COLO829 (cell line): Measurements from ENCODE around the gene TACSTD2.
"Not testable (repeated sequence)": the region's sequence is repeated elsewhere in the genome, so short reads cannot be mapped to it uniquely, and the experiment has no call there.

Experiments
- DNase-seq: peaks from one replicate; pipeline ENCODE4 v3.0.0; 2012; ENCODE audit warnings: low spot score

The TACSTD2 gene

GRCh38 chr1:58587667-58588066, 10.6 kb upstream of the TACSTD2 start:
- DNase-seq = no peak

- no peak for DNase-seq
Observed at GRCh38 chr1:58586271-58586670, 9.2 kb upstream of the TACSTD2 start.

- DNase-seq = no peak
Observed at GRCh38 chr1:58585581-58586151, 8.6 kb upstream of the TACSTD2 start.

GRCh38 chr1:58585166-58585565, 8.1 kb upstream of the TACSTD2 start:
- no peak for DNase-seq

GRCh38 chr1:58584082-58584895, 7.2 kb upstream of the TACSTD2 start:
- peak; percentile 47 for DNase-seq

- DNase-seq = no peak
Observed at GRCh38 chr1:58583496-58583895, 6.4 kb upstream of the TACSTD2 start.

- not testable (repeated sequence) for DNase-seq
Observed at GRCh38 chr1:58582143-58582542, 5.1 kb upstream of the TACSTD2 start.

GRCh38 chr1:58581641-58582040, 4.6 kb upstream of the TACSTD2 start:
- DNase-seq = no peak

GRCh38 chr1:58580186-58580585, 3.1 kb upstream of the TACSTD2 start:
- no peak for DNase-seq

GRCh38 chr1:58577654-58578030, 590 bp upstream of the TACSTD2 start:
- no peak for DNase-seq

DNA sequence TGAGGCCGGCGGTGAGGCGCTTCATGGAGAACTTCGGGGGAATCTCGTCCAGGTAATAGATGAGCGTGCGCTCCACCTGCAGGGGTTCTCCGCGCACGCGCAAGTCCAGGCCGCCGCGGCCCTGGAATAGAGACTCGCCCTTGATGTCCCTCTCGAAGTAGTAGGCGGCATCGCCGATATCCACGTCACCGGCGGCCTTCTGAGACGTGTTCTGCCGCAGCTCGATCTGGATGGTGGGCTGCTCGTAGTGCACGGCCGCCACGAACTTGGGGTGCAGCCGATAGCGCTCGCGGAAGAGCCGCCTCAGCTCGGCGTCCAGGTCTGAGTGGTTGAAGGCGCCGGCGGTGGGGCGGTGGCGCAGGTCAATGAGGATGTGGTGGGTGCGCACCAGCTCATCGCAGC, 726 bp downstream of the TACSTD2 start:
- no peak for DNase-seq

DNA sequence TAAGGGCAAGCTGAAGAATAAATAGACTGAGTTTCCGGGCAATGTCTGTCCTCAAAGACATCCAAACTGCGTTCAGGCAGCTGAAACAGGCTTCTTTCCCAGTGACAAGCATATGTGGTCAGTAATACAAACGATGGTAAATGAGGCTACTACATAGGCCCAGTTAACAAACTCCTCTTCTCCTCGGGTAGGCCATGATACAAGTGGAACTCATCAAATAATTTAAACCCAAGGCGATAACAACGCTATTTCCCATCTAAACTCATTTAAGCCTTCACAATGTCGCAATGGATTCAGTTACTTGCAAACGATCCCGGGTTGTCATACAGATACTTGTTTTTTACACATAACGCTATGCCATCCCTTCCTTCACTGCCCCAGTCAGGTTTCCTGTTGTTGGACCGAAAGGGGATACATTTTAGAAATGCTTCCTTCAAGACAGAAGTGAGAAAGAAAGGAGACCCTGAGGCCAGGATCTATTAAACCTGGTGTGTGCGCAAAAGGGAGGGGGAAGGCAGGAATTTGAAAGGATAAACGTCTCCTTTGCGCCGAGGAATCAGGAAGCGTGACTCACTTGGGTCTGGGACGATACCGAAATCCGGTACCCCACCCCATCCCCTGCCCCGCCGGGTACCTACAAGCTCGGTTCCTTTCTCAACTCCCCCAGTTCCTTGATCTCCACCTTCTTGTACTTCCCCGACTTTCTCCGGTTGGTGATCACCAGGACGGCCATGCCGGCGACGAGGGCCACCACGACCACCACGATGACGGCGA, 1.3 kb downstream of the TACSTD2 start:
- DNase-seq = no peak

DNA sequence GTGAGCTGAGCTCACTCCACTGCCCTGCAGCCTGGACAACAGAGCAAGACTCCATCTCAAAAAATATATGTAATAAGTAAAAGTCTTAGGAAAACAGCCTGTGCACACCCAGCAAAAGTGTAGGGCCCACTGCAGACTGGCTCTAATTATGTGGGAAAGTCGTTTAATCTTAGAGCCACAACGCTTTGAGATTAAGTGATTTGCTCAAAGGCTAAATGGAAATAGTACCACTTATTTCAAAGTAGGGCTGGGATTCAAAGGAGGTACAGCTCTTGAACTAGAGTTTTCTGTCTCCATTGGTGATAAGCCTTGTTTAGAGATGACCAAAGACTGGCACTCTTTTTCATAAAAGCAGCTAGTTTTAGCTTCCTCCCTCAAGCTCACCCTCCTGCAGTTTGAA, 2.2 kb downstream of the TACSTD2 start:
- DNase-seq = no peak

- DNase-seq = no peak
Observed at GRCh38 chr1:58573705-58574591, 3.1 kb downstream of the TACSTD2 start.

- DNase-seq = no peak
Observed at GRCh38 chr1:58573138-58573537, 3.9 kb downstream of the TACSTD2 start.

DNA sequence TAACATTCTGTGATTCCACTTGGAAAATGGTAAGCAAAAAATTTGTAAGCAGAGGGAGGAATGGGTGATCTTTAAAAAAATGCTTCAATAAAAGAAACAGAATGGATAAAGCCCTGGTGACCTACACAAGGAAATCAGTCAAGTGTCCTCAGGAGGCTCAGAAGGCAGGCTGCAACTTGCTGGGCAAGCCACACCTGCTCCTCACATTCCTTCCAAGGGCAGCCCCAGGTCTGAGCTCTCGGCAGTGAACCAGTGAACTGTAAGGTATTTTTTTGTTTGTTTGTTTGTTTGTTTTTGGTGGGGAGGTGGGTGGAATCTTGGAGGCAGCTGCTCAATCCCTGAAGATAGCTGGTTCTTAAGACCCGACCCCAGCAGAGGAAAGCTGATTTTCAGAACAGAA, 4.4 kb downstream of the TACSTD2 start:
- DNase-seq = no peak

- DNase-seq = no peak
Observed at GRCh38 chr1:58571616-58572015, 5.4 kb downstream of the TACSTD2 start.

GRCh38 chr1:58570817-58571216, 6.2 kb downstream of the TACSTD2 start:
- DNase-seq = no peak

- DNase-seq = no peak
Observed at GRCh38 chr1:58570094-58570493, 7.0 kb downstream of the TACSTD2 start.

DNA sequence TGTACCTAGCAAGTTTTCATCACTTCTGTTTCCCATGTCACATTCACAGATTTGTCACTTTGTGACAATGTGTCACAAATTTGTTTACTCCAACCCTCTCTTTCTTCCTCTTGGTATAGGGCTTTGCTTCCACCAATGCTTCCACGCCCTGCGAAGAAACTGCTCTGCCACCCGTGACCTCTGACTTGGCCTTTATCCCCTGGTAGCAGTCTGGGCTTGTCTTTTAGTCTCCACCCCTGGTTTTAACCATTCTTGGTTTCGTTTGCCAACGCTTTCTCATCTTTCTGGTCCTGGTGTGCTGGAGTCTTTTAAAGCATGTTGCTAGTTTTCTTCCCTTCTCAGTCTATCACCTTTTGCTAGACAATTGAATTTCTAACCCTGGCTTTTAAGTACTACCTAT, 8.1 kb downstream of the TACSTD2 start:
- no peak for DNase-seq

DNA sequence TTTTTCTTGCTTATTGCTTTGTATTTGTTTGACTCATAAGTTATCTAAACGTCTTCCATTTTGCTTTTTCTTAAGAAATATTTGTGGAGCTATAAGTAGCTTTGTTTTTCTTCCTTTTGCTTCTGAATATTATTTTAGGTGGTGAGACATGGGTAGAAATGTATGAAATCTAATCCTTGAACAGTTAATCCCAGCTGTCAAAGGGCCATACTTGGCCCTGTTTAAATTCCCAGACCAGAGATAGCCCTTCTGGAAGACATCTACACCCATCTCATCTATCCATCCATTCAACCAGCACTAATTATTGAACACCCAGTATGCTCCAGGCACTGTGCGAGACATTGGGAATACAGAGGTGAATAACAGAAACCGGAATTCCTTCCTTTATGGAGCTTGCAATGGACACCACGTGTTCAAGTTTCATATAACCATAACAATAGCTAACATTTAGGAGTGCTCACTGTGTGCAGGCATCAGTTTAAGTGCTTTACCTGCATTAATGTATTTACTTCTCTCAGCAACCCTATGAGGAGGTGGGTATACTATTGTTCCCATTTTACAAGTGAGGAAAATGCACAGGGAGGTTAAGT, 8.7 kb downstream of the TACSTD2 start:
- DNase-seq = no peak

GRCh38 chr1:58566339-58566738, 10.7 kb downstream of the TACSTD2 start:
- DNase-seq = no peak
